ENCODE results near the gene CISD3. TPM values are rescaled to one million over a fixed set of nuclear protein-coding genes. Genes with fewer than 3 reads are reported as not detected.

Gene CISD3
- total and polyA plus RNA-seq, 2 experiments from 2014 or later, result 7.2 to 44.6 TPM

GRCh38 chr17:38709864-38710603 lies 20.1 kb upstream of the CISD3 start:
- no peaks in the 10 kb centered on the region for H3F3A ChIP-seq (ENCODE audit: insufficient read depth)
- H3K4me1 ChIP-seq (ENCODE audit: insufficient read depth), result no peaks in the 10 kb centered on the region
- TF ChIP-seq EZH2phosphoT487 (IDR thresholded peaks at IDR 0.05; ENCODE audit: insufficient read depth, low read depth) (no peak), EZH2 (IDR thresholded peaks at IDR 0.05; ENCODE audit: insufficient read depth, poor library complexity, severe bottlenecking) (no peak)
- H3K36me3 ChIP-seq (ENCODE audit: low read depth), result no peaks in the 10 kb centered on the region; the same call in 1 of the 2 replicates
- no peaks in the 10 kb centered on the region for H3K9me3 ChIP-seq (ENCODE audit: low read depth)
- H2AFZ ChIP-seq, result no peak overlapping the region
- WGBS, 2 experiments (ENCODE audit: low coverage in 1 of 2, low lambda C conversion rate in 2 of 2, missing lambda C conversion rate in 2 of 2), result 78 to 80% methylated on average over 13 of the region's 13 CpGs
- no peaks in the 10 kb centered on the region for H3K79me2 ChIP-seq (ENCODE audit: insufficient read depth)
- H3K4me2 ChIP-seq (ENCODE audit: unreplicated experiment), result no peak overlapping the region
- no peaks in the 10 kb centered on the region for H3K9me2 ChIP-seq (ENCODE audit: insufficient read depth)
- no peaks in the 10 kb centered on the region for H3K27me3 ChIP-seq (replicated peaks; ENCODE audit: insufficient read depth)
- DNase-seq, result no peak
- in situ Hi-C loops (cut with MboI), result no loop called here
- no peaks in the 10 kb centered on the region for H4K20me1 ChIP-seq (ENCODE audit: insufficient read depth)
- H3K4me3 ChIP-seq, result no peak overlapping the region
- no peak overlapping the region for H3K9ac ChIP-seq
- H3K27ac ChIP-seq, result no peak overlapping the region

GRCh38 chr17:38710604-38710962 lies 19.6 kb upstream of the CISD3 start:
- Histone ChIP-seq H4K20me1 (ENCODE audit: insufficient read depth) (no peaks in the 10 kb centered on the region), H3K9ac (no peak overlapping the region), H3K79me2 (ENCODE audit: insufficient read depth) (no peaks in the 10 kb centered on the region), H3K4me2 (ENCODE audit: unreplicated experiment) (no peak overlapping the region), H2AFZ (no peak overlapping the region), H3K4me3 (no peak overlapping the region), H3K9me3 (ENCODE audit: low read depth) (no peaks in the 10 kb centered on the region), H3F3A (ENCODE audit: insufficient read depth) (no peaks in the 10 kb centered on the region), H3K9me2 (ENCODE audit: insufficient read depth) (no peaks in the 10 kb centered on the region), H3K27me3 (replicated peaks; ENCODE audit: insufficient read depth) (no peaks in the 10 kb centered on the region), H3K36me3 (ENCODE audit: low read depth) (no peaks in the 10 kb centered on the region; the same call in 1 of the 2 replicates), H3K27ac (no peak overlapping the region), H3K4me1 (ENCODE audit: insufficient read depth) (no peaks in the 10 kb centered on the region)
- in situ Hi-C loops (cut with MboI), result no loop called here
- 84 to 87% methylated on average over 3 of the region's 3 CpGs for WGBS, 2 experiments (ENCODE audit: low coverage in 1 of 2, low lambda C conversion rate in 2 of 2, missing lambda C conversion rate in 2 of 2)
- no peak for TF ChIP-seq EZH2 (IDR thresholded peaks at IDR 0.05; ENCODE audit: insufficient read depth, poor library complexity, severe bottlenecking)
- TF ChIP-seq EZH2phosphoT487 (IDR thresholded peaks at IDR 0.05; ENCODE audit: insufficient read depth, low read depth), result no peak
- DNase-seq, result no peak

DNA sequence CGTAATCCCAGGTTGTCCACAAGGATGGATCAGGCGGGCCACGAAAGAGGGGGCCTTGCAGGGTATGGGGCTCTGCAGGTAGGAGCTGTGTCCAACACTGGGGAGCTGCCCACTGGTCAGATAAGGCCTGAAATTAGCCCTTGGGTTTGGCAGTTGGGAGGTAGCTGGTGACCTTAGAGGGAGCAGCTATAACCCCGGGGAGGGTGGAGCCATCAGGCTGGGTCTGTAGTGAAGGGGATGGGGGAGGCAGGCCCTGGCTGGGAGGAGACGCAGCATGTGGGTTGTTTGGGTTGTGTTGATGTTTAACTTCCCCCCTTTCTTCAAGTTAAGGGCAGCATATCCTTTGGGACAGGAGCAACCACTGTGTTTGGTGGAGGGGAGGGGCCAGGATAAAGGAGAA lies 19.2 kb upstream of the CISD3 start:
- H3K4me1 ChIP-seq (ENCODE audit: insufficient read depth), result no peaks in the 10 kb centered on the region
- no peaks in the 10 kb centered on the region for H3K9me3 ChIP-seq (ENCODE audit: low read depth)
- no peaks in the 10 kb centered on the region for H3F3A ChIP-seq (ENCODE audit: insufficient read depth)
- H4K20me1 ChIP-seq (ENCODE audit: insufficient read depth), result no peaks in the 10 kb centered on the region
- H3K4me3 ChIP-seq, result no peak overlapping the region
- H3K9me2 ChIP-seq (ENCODE audit: insufficient read depth), result no peaks in the 10 kb centered on the region
- WGBS, 2 experiments (ENCODE audit: low coverage in 1 of 2, low lambda C conversion rate in 2 of 2, missing lambda C conversion rate in 2 of 2), result 77 to 95% methylated on average over 5 of the region's 5 CpGs
- no peak overlapping the region for H2AFZ ChIP-seq
- H3K27me3 ChIP-seq (replicated peaks; ENCODE audit: insufficient read depth), result no peaks in the 10 kb centered on the region
- H3K9ac ChIP-seq, result no peak overlapping the region
- H3K4me2 ChIP-seq (ENCODE audit: unreplicated experiment), result no peak overlapping the region
- H3K79me2 ChIP-seq (ENCODE audit: insufficient read depth), result no peaks in the 10 kb centered on the region
- in situ Hi-C loops (cut with MboI), result no loop called here
- H3K36me3 ChIP-seq (ENCODE audit: low read depth), result no peaks in the 10 kb centered on the region; the same call in 1 of the 2 replicates
- no peak for DNase-seq
- TF ChIP-seq EZH2phosphoT487 (IDR thresholded peaks at IDR 0.05; ENCODE audit: insufficient read depth, low read depth), result no peak
- TF ChIP-seq EZH2 (IDR thresholded peaks at IDR 0.05; ENCODE audit: insufficient read depth, poor library complexity, severe bottlenecking), result no peak
- H3K27ac ChIP-seq, result no peak overlapping the region

DNA sequence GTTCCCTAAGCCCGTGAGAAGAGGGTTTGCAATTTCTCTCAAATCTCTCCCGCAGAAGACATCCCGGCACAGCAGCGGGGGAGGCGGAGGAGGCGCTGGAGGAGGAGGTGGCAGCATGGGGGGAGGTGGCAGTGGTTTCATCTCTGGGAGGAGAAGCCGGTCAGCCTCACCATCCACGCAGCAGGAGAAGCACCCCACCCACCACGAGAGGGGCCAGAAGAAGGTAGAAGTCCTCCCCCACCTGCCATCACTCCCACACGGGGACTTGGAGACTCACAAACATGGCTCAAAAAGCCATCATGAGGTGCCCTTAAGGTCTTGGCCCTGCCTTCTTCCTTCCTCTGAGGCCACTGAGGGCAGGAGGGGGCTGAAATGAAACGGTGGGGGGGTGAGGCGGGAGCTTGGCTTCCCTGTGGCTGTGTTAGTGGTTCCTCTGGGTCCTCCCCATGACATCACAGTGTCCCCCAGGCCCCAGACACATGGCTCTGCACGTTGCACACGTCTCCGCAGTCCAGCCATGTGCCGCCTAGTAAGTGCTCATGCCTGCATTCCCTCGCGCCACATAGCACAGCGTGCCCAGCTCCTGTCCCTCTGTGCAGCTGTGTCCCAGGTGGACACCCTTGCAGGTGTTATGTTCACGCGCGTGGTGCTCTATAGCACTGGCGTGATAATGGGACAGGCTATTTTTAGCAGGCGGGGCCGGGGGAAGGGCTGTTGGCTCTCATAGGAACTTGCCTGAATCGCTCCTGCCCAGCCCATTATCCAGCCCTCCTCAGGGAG lies 18.2 kb upstream of the CISD3 start:
- Histone ChIP-seq H3K27me3 (replicated peaks; ENCODE audit: insufficient read depth) (no peaks in the 10 kb centered on the region), H3K9me2 (ENCODE audit: insufficient read depth) (no peaks in the 10 kb centered on the region), H4K20me1 (ENCODE audit: insufficient read depth) (no peaks in the 10 kb centered on the region), H3K4me1 (ENCODE audit: insufficient read depth) (no peaks in the 10 kb centered on the region), H3K79me2 (ENCODE audit: insufficient read depth) (no peaks in the 10 kb centered on the region), H3K4me2 (ENCODE audit: unreplicated experiment) (no peak overlapping the region), H3K27ac (no peak overlapping the region), H3K4me3 (no peak overlapping the region), H3K9ac (no peak overlapping the region), H3K36me3 (ENCODE audit: low read depth) (no peaks in the 10 kb centered on the region; the same call in 1 of the 2 replicates), H3F3A (ENCODE audit: insufficient read depth) (no peaks in the 10 kb centered on the region), H3K9me3 (ENCODE audit: low read depth) (no peaks in the 10 kb centered on the region), H2AFZ (no peak overlapping the region)
- 86 to 89% methylated on average over 19 to 26 of the region's 26 CpGs for WGBS, 2 experiments (ENCODE audit: low coverage in 1 of 2, low lambda C conversion rate in 2 of 2, missing lambda C conversion rate in 2 of 2)
- TF ChIP-seq EZH2 (IDR thresholded peaks at IDR 0.05; ENCODE audit: insufficient read depth, poor library complexity, severe bottlenecking), result no peak
- DNase-seq, result no peak
- in situ Hi-C loops (cut with MboI), result no loop called here

All from GM23248 (cell line).